Right hindlimb (tissue), 1 donor: Measurements from ENCODE around the gene FOLR1.

Experiments used
- DNase-seq: peaks from one replicate; pipeline ENCODE4 v3.0.0-alpha.2; 2018

FOLR1 gene

DNA sequence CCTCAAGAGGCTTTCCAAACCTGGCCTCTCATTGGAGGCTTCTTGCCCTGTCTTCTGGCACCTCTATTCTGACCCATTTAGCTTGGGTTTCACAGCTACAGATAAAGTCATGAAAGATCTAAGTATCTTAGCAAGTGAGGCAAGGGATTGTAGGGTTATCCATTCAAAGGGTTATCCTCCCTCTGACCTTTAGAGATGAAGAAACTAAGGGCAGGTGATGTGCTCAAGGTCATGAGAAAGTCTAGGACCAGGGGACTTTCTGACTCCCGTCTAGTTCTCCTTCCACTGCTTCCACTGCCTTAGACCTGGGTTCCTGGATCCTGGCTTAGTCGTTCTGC is 44.8 kb downstream of the FOLR1 start:
- no peak for DNase-seq

DNA sequence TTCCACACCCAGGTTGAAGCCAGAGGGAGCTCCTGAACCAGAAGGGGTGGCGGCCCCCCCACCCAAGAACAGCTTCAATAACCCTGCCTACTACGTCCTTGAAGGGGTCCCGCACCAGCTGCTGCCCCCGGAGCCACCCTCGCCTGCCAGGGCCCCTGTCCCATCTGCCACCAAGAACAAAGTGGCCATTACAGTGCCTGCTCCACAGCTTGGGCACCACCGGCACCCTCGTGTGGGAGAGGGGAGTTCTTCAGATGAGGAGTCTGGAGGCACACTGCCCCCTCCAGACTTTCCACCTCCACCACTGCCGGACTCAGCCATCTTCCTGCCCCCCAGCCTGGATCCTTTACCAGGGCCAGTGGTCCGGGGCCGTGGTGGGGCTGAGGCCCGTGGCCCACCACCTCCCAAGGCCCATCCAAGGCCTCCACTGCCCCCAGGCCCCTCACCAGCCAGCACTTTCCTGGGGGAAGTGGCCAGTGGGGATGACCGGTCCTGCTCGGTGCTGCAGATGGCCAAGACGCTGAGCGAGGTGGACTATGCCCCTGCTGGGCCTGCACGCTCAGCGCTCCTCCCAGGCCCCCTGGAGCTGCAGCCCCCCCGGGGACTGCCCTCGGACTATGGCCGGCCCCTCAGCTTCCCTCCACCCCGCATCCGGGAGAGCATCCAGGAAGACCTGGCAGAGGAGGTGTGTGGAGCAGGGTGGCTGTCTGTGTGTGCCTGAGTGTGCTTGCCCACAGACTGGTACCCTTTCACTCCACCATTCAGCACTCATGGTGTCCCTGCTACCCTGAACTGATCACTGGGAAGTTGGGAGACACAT is 45.4 kb downstream of the FOLR1 start:
- DNase-seq = no peak

DNA sequence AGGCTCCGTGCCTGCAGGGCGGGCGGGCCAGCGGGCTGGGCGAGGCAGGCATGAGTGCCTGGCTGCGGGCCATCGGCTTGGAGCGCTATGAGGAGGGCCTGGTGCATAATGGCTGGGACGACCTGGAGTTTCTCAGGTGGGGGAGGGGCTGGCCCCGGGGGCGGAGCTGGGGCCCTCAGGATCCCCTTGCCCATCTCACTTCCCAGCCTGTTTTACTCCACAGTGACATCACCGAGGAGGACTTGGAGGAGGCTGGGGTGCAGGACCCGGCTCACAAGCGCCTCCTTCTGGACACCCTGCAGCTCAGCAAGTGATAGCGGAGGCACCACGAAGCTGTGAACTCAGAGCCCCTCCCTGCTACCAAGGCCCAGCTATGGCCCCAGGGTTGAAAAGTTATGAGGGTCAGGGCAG is 46.1 kb downstream of the FOLR1 start:
- DNase-seq = no peak

DNA sequence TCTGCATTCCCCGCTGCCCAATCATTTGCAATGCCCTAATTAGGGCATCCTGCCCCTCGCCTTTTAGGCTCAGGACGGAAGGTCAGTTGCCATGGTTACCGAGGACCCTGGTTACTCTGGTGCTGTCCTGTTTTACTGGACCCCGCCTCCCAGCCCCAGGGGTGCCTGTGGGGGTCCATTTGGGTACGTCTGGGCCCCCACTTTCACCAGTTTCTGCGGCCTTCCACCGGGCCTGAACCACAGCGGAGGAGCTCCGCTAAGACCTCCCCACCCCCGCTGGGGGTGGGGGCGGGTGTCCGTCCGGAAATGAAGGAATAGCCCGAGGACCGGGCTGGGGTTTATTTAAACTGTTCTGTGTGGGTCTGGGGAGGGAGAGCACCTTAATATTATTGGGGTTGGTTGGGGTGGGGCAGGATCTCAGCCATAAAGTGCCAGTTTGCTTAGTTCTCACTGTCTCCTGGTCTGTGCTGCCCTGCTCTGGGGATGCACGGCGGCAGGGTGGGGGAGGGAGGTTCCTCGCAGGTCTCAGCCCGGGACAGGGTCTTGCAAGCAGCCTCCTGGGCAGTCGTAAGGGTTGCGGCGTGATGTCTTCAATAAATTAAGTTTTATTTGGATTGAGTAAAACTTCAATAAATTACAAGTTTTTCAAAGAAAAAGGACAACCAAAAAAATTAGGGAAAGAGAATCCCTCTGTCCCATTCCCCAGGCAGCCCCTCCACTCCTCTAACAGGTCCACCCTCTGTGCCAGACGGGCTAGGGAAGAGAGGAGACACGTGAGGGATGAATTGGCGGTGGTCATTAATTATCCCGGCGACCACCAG is 46.8 kb downstream of the FOLR1 start:
- no peak for DNase-seq

DNA sequence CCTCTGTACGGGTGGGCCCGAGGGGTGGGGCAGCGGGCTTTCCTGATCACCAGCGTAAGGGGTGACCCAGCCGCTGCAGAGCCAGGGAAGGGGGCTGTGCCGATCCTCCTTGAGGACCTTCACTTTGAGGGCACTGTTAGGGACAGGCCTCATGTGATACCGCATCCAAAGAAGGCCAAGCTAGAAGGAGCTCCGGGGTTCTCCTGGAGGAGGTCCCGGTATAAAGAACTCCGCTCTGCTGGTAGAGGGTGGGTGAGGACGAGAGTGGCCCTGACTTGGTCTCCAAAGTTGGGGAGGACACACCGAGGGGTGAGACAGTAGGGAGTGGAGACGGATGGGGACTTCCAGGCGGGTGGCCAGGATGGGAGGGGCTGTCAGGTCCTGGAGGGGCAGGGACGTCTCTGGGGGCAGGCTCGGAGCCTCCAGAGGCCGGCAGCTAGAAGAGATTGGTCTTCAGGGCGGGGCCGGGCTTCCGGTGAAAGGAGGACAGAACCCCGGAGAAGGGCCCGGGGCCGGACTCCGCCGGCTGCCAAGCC is 47.4 kb downstream of the FOLR1 start:
- DNase-seq = peak; percentile 76

DNA sequence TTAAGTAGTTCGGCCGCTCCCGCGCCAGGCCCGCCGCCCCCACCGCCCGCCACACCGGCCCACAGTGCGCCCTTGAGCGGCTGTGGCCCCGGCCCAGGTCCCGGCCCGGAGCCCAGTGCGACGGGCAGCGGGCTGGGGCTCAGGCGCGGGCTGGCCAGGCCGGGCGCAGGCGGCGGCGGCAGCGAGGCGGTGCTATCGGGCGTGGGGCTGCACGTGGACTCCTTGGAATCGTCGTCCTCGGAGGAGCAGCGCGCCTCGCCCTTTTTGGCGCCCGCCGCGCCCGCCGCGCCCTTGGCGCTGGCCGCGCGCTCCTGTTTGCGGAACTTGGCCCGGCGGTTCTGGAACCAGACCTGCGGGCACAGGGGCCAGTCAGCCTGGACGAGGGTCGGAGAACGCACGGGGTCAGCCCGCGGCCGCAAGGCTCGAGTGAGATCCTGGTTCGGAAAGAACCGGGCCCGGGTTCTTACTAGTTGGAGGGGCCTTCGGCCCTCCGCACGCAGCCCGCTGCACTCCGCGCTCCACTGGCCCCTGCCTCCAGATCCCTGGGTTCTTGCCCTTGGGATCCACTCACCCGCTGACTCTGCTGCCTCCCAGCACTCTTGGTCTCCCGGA is 48.0 kb downstream of the FOLR1 start:
- peak; percentile 71 for DNase-seq

DNA sequence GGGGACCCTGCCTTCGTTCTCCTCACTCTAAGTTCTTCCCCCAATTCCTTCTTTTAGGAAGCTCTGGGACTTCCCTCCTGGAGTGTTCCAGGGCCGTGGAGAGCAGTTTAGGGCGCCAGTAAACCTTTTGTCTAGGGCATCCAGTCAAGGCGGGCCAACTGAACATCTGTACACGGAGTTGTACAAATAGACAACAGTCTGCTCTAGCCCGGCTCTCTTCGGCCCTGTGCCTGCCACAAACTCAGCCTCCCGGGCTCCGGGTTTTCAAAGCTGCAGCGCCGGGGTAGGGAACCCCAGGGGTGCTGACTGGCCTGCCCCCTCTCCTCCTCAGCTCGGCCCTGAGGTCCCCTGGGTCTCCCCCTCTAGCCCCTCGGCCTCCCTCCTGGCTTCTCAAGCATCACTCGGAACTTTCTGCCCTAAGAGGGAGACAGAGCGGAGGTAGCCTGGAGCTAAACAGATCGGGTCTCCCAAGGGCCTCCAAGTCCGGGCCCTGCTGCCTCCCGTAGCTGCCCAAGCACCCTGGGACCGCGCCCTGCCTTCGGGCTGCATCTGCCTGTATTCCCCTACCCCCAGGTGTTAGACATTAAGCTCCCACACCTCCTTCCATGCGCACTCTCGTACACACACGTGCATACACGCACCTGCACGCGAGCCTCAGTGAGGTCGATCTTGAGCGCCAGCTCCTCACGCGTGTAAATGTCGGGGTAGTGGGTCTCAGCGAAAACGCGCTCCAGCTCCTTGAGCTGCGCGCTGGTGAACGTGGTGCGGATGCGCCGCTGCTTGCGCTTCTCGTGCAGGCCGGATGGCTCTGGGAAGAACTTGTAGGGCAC is 48.7 kb downstream of the FOLR1 start:
- DNase-seq = no peak

DNA sequence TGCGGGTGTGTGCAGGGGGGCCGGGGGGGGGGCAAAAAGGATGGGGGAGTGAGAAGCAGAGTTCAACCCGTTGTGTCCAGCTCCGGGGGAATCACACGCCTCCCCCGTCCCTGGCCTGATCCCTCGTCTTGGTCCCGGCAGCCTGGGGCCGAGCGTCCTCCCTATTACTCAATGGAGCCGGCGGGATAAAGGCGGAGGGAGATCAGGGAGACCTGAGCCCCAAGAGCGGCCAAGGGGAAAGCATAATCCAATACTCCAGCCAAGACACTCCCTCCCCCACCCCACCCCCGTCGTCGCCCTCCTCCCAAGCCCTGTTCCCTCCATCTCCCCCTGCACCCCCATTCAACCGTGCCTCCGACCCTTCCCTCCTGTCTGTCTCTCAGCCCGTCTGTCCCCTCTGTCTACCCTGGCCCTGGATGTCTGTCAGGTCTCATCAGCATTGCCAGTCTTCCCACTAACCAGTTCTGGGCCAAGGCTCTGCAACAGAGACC is 49.4 kb downstream of the FOLR1 start:
- no peak for DNase-seq

DNA sequence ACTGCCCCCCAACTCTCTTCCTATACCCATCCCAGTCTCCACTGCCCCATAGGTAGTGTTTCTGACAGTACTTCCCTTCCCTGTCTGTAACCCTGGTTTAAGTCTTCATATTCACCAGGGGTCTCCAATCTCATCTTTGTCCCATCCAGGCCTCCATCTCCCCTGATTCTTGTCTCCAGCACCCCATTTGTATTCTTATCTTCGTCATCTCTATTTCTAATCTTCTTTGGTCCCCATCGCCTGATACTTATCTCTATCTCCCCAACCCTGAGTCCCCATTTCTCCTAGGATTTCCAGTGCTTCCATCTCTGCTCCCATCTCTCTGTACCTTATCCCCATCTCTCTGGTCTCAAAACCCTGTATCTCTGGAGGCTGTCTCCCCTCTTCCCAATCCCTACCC is 50.2 kb downstream of the FOLR1 start:
- no peak for DNase-seq

DNA sequence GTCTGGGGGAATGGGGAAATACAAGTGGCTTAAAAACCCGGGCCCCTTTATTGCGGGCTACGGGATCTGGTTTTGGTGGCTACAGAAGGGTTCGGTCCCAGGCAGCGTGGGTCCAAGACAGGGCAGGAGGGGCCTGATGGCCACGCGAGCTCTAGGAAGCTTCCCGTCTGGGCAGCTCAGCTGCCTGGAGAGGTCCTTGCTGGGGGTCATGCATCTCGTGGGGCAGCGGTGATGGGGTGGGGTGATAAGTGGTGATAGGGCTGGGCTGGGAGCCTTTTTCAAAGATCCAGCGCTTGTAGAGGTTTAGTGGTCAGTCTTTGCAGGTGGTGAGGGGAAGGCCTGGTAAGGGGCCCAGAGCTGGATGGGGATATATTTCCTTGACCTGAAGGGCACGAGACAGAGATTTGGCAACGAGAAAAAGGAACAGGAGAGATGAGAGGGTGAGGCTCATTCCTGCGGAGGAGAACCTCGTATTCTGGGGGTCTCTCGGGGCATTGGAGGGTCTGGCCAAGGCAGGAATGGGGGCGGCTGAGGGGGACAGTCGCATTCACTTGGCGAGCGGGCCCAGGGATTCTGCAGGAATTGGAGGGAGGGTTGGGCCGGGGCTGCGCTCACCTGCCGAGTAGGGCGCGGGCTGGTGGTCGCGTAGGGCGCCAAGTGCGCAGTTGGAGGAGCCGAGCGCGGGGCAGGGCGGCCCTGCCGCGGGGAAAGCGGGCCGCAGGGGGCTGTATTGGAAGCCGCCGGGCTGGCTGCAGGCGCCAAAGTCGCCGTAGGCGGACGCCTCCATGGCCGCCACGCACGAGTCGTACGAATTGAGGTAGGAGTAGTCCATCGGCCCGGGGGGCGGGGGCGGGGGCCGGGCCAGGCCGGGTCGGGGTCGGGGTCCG is 51.5 kb downstream of the FOLR1 start:
- no peak for DNase-seq

DNA sequence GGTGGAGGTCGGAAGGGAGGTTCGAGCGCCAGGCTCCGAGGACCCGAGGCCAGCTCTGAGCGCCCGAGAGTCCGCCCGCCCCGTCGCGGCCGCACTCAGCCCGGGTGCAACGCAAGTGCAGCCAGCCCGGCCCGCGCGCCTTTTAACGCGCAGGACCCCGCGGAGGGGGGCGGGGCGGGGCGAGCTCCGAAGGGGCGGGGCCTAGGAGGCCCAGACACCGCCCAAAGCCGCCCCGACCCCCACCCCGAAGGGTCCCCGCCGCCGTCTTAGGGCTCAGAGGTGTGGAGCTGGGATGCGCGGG is 52.1 kb downstream of the FOLR1 start, which contains the start of gene PHOX2A:
Gene PHOX2A, minus strand, starts transcription at position 117 of the 301 bp plus-strand sequence. CDS start 172 bp downstream, outside the sequence.
- DNase-seq = no peak

DNA sequence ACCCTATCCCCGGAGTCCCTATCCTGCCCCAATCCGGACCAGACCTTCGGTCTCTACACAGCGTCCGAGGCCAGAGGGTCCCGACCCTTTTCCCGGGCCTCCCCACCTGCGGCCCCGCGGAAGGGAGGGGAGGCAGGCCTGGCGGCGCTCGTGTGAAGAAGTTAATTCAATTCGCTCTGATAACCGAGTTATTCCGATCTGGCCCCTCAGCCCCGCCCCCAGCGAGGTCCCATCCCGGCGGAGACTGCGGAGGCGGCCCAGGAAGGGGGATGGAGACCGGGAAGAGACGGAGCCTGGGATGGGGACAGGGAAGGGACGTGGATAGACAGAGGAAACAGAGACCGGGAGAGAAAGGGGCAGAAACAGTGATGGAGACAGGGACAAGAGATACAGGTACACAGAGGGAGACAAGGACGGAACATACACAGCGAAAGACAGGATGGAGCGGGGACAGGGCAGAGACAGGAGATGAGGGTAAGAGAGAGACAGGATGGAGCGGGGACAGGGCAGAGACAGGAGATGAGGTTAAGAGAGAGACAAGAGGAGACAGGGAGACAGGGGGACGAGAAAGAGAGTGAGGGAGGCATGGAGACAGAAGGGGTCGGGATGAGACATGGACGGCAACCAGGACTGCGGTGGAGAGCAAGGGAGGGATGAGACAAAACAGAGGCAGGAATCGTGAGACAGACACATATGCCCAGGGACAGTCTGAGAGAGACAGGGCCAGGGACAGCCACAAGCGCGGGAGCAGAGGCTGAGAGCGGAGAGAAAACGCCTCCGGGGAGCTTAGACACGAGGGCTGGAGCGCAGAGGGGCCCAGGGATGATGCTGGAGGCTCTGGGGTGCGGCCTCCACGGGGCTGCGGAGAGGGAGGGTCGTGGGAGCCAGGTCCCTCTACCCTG is 52.7 kb downstream of the FOLR1 start:
- DNase-seq = no peak

DNA sequence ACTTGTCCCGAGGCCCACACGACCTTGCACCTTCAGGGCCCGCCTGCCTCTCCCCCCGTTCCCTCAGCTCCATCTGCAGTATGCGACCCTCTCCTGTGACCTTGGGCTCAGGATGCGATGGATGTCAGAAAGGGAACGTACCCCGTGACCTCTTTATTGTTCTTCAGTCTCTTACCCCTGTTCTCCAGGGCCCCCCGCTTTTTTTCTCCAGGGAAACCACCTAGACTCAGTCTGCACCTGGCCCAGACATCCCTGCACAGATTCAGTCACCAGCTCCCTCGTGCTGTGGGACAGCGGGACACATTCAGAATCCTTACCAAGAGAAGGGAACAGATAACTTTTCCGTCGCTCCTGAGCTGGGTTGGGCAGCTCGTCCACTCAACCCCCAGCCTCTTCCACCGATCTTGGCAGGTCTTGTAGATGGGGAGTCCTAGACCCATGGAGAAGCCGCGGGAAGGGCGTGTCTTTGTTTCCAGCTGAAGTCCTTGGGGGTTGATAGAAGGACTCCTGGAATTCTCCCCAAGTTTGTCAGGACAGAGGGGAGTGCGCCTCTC is 53.4 kb downstream of the FOLR1 start:
- DNase-seq = no peak
